Liver (tissue), 3 donors: ENCODE data around the gene GRIP2.

Experiments used
- CTCF ChIP-seq: fragments of 150-350 bp; IDR thresholded peaks from 2 replicates; pipeline ENCODE4 v1.5.1; 2017; ENCODE audit warnings: improper control_type of control experiment, low read depth, low read length; ENCODE audit not compliant: missing input control
- EGR1 ChIP-seq, 2 donors: IDR thresholded peaks; 2 replicates each; pipeline ENCODE4 v1.6.1; 2016 to 2018; ENCODE audit warnings: antibody characterized with exemption in 2 of 2, low read depth in 2 of 2
- FOXA1 ChIP-seq: IDR thresholded peaks from 2 replicates; pipeline ENCODE4 v1.6.1; 2016; ENCODE audit warnings: antibody characterized with exemption
- JUND ChIP-seq, 2 donors: IDR thresholded peaks; 2 replicates each; pipeline ENCODE4 v1.6.1; 2016; ENCODE audit warnings: antibody characterized with exemption in 2 of 2
- MAX ChIP-seq: IDR thresholded peaks from 2 replicates; pipeline ENCODE4 v1.6.1; 2016; ENCODE audit warnings: antibody characterized with exemption
- RAD21 ChIP-seq, 2 donors: IDR thresholded peaks; 2 replicates each; pipeline ENCODE4 v1.6.1; 2016; ENCODE audit warnings: antibody characterized with exemption in 2 of 2, mild to moderate bottlenecking in 2 of 2
- REST ChIP-seq: IDR thresholded peaks from 2 replicates; pipeline ENCODE4 v1.6.1; 2016; ENCODE audit warnings: antibody characterized with exemption, mild to moderate bottlenecking
- RXRA ChIP-seq, 2 donors: IDR thresholded peaks; 2 replicates each; pipeline ENCODE4 v1.6.1; 2017 to 2018; ENCODE audit warnings: antibody characterized with exemption in 2 of 2, mild to moderate bottlenecking in 1 of 2
- SP1 ChIP-seq: IDR thresholded peaks from 2 replicates; pipeline ENCODE4 v1.6.1; 2018; ENCODE audit warnings: antibody characterized with exemption, mild to moderate bottlenecking
- TAF1 ChIP-seq: conservative IDR thresholded peaks from 2 replicates; pipeline ENCODE4 v1.6.1; 2016; ENCODE audit warnings: antibody characterized with exemption, mild to moderate bottlenecking
- YY1 ChIP-seq: IDR thresholded peaks from 2 replicates; pipeline ENCODE4 v1.6.1; 2016; ENCODE audit warnings: antibody characterized with exemption, mild to moderate bottlenecking
- ZBTB33 ChIP-seq: IDR thresholded peaks from 2 replicates; pipeline ENCODE4 v1.6.1; 2016; ENCODE audit warnings: antibody characterized with exemption
- donor health status: healthy.
- donor health status: healthy.

- TF ChIP-seq CTCF: no peak
- TF ChIP-seq JUND (IDR thresholded peaks at IDR 0.05): no peak
- TF ChIP-seq RAD21 (IDR thresholded peaks at IDR 0.05): no peak
- TF ChIP-seq MAX: no peak
- no peak for TF ChIP-seq REST
- no peak for TF ChIP-seq YY1
- no peak for TF ChIP-seq EGR1 (IDR thresholded peaks at IDR 0.05; ENCODE audit: low read depth in 2 of 2)
- TF ChIP-seq TAF1: no peak
- no peak for TF ChIP-seq SP1
- no peak for TF ChIP-seq ZBTB33
- no peak for TF ChIP-seq RXRA (IDR thresholded peaks at IDR 0.05)
- TF ChIP-seq FOXA1: no peak
Observed at GRCh38 chr3:14474363-14475081, 65.6 kb downstream of the GRIP2 start.
